ENCODE measurements around the gene MAN1B1.
"Not testable (repeated sequence)": the region's sequence is repeated elsewhere in the genome, so short reads cannot be mapped to it uniquely, and the experiment has no call there.

DNA sequence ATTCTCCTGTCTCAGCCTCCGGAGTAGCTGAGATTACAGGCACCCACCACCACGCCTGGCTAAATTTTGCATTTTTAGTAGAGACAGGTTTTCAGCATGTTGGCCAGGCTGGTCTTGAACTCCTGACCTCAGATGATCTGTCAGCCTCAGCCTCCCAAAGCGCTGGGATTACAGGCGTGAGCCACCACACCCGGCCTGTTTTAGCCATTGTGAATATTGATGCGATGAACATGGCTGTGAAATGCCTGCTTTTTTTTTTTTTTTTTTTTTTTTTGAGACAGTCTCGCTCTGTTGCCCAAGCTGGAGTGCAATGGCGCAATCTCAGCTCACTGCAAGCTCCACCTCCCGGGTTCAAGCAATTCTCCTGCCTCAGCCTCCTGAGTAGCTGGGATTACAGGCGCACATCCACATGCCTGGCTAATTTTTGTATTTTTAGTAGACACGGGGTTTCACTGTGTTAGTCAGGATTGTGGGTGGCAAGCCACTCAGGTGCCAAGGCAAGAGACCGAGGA is 31.4 kb downstream of the MAN1B1 start:
- not testable (repeated sequence) for TF ChIP-seq POLR2AphosphoS5, POLR2A, EP300 (IDR thresholded peaks at IDR 0.05)
- TF ChIP-seq, protein P1, sequence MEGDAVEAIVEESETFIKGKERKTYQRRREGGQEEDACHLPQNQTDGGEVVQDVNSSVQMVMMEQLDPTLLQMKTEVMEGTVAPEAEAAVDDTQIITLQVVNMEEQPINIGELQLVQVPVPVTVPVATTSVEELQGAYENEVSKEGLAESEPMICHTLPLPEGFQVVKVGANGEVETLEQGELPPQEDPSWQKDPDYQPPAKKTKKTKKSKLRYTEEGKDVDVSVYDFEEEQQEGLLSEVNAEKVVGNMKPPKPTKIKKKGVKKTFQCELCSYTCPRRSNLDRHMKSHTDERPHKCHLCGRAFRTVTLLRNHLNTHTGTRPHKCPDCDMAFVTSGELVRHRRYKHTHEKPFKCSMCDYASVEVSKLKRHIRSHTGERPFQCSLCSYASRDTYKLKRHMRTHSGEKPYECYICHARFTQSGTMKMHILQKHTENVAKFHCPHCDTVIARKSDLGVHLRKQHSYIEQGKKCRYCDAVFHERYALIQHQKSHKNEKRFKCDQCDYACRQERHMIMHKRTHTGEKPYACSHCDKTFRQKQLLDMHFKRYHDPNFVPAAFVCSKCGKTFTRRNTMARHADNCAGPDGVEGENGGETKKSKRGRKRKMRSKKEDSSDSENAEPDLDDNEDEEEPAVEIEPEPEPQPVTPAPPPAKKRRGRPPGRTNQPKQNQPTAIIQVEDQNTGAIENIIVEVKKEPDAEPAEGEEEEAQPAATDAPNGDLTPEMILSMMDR (IDR thresholded peaks at IDR 0.05), result not testable (repeated sequence)

Data from sigmoid colon (tissue), 4 donors.